ENCODE results near the gene MBD3L5.

The MBD3L5 gene

GRCh38 chr19:7069904-7070226, 39.5 kb downstream of the MBD3L5 start:
- in situ Hi-C loops (cut with MboI; ENCODE audit: low pct_unique_long_range_greater_than_20kb, low sequenced_read_pairs, unreplicated experiment), result no loop called here
- no peak for DNase-seq (ENCODE audit: low spot score)
- TF ChIP-seq CTCF (IDR thresholded peaks at IDR 0.05; ENCODE audit: extremely low read depth, insufficient read depth, missing control alignments), result no peak

- TF ChIP-seq CTCF (IDR thresholded peaks at IDR 0.05; ENCODE audit: extremely low read depth, insufficient read depth, missing control alignments), result no peak
- no peak for DNase-seq (ENCODE audit: low spot score)
- in situ Hi-C loops (cut with MboI; ENCODE audit: low pct_unique_long_range_greater_than_20kb, low sequenced_read_pairs, unreplicated experiment), result no loop called here
These were observed 42.2 kb downstream of the MBD3L5 start for GRCh38 chr19:7072541-7072940.

- in situ Hi-C loops (cut with MboI; ENCODE audit: low pct_unique_long_range_greater_than_20kb, low sequenced_read_pairs, unreplicated experiment), result no loop called here
These were observed 44.4 kb downstream of the MBD3L5 start for GRCh38 chr19:7074705-7075282.

GRCh38 chr19:7076151-7076550, 45.8 kb downstream of the MBD3L5 start:
- no peak for TF ChIP-seq CTCF (IDR thresholded peaks at IDR 0.05; ENCODE audit: extremely low read depth, insufficient read depth, missing control alignments)
- DNase-seq (ENCODE audit: low spot score), result no peak
- in situ Hi-C loops (cut with MboI; ENCODE audit: low pct_unique_long_range_greater_than_20kb, low sequenced_read_pairs, unreplicated experiment), result no loop called here

More at GRCh38 chr19:7074705-7075282, 44.4 kb downstream of the MBD3L5 start:
- DNase-seq (ENCODE audit: low spot score), result no peak
- TF ChIP-seq CTCF (IDR thresholded peaks at IDR 0.05; ENCODE audit: extremely low read depth, insufficient read depth, missing control alignments), result no peak

GRCh38 chr19:7078008-7078407, 47.6 kb downstream of the MBD3L5 start:
- TF ChIP-seq CTCF (IDR thresholded peaks at IDR 0.05; ENCODE audit: extremely low read depth, insufficient read depth, missing control alignments), result no peak
- in situ Hi-C loops (cut with MboI; ENCODE audit: low pct_unique_long_range_greater_than_20kb, low sequenced_read_pairs, unreplicated experiment), result no loop called here
- no peak for DNase-seq (ENCODE audit: low spot score)
